HG03095 (cell line): ENCODE results near the gene VTA1.
"Not testable (repeated sequence)": the region's sequence is repeated elsewhere in the genome, so short reads cannot be mapped to it uniquely, and the experiment has no call there.

Experiments
- ATAC-seq: cut with Tn5 transposase; IDR thresholded peaks from one replicate; pipeline ENCODE4 v1.9.1; 2021; ENCODE audit warnings: moderate library complexity; ENCODE audit not compliant: unreplicated experiment

The VTA1 gene

DNA sequence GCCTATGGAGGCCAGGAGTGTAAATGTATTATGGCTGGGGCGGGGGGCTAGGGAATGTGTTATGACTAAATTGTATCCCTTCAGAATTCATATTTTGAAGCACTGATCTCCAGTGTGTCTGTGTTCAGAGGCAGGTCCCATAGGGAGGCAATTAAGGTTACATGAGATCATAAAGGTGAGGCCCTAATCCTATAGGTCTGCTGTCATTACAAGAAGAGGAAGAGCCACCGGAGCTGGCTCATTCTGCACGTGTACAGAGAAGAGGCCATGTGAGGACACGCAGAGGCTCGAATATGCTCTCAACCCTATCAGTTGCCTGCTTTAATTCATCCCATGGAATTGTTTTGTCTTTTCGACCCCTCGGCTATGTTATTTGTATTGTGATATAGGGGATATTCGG, 76.9 kb downstream of the VTA1 start:
- ATAC-seq: no peak

DNA sequence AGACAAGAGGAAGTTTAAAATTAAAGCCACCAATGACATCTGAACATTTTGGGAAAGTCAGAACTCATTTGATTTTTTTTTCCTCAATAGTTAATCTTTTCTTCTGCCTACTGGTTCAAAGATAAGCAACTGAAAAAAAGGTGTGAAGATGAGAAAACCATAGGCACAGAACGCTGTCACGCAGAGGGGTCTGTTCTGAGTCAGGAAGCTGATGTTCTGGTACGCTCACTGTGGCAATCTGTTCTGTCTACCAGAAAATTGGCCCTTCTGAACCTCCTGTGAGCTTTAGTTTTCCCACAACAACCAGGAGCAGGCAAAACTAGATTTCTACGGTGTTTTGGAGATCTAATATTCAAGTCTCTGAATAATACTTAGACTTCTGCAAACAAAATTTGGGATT, 78.1 kb downstream of the VTA1 start:
- no peak for ATAC-seq

DNA sequence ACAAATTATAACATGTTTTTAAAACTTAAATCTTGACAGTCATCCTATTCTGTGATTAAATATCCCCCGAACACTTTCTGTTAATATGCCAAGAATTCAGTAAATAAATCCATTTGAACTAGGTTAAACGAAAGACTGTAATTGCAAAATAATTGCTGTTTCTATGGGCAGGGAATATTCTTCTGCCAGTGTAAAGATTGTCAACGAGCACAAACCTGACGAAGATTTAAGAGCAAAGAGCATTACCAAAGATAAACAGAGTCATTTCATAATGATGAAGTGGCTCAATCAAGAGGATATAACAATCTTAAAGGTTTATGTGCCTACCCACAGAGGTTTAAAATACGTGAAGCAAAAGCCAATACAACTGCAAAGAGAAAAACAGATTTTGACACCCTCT, 78.5 kb downstream of the VTA1 start:
- ATAC-seq: no peak

DNA sequence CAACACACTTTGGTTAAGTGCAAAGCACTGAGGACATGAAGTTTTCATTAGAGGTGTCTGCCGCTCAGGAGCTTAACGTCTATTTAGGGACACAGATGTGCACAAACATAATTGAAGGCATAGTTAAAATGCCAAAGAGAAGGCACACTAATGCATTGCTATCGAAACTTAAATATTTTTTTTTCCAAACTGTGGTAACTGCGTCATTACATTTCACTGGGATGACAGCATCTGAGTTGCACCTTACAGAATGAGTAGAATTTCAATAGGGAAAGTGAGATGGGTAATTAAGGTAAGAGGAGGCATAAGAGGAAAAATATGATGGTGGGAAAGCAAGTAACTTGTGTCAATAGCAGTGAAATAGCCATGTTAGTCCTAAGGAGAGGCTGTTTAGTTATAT, 79.7 kb downstream of the VTA1 start:
- no peak for ATAC-seq

DNA sequence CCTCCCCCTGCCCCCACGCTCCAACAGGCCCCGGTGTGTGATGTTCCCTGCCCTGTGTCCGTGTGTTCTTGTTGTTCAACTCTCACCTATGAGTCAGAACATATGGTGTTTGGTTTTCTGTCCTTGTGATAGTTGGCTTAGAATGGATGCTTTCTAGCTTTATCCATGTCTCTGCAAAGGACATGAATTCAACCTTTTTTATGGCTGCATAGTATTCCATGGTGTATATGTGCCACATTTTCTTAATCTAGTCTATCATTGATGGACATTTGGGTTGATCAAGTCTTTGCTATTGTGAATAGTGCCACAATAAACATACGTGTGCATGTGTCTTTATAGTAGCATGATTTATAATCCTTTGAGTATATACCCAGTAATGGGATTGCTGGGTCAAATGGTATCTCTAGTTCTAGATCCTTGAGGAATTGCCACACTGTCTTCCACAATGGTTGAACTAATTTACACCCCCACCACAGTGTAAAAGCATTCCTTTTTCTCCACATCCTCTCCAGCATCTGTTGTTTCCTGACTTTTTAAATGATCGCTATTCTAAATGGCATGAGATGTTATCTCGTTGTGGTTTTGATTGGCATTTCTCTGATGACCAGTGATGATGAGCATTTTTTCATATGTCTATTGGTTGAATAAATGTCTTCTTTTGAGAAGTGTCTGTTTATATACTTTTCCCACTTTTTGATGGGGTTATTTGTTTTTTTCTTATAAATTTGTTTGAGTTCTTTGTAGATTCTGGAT, 82.6 kb downstream of the VTA1 start:
- not testable (repeated sequence) for ATAC-seq

DNA sequence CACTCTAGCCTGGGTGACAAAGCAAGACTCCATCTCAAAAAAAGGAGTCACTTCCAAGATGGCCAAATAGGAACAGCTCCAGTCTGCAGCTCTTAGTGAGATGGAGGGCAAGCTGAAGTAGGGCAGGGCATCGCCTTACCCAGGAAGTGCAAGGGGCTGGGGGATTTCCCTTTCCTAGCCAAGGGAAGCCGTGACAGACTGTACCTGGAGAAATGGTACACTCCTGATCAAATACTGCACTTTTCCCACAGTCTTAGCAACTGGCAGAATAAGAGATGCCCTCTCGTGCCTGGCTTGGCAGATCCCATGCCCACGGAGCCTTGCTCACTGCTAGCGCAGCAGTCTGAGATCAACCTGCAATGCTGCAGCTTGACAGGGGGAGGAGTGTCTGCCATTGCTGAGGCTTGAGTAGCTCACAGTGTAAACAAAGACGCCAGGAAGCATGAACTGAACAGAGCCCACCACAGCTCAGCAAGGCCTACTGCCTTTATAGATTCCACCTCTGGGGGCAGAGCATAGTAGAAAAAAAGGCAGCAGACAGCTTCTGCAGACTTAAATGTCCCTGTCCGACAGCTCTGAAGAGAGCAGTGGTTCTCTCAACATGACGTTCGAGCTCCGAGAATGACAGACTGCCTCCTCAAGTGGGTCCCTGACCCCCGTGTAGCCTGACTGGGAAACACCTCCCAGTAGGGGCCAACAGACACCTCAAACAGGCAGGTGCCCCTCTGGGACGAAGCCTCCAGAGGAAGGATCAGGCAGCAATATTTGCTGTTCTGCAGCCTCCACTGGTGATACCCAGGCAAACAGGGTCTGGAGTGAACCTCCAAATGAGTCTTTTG, 85.4 kb downstream of the VTA1 start:
- ATAC-seq: not testable (repeated sequence)

DNA sequence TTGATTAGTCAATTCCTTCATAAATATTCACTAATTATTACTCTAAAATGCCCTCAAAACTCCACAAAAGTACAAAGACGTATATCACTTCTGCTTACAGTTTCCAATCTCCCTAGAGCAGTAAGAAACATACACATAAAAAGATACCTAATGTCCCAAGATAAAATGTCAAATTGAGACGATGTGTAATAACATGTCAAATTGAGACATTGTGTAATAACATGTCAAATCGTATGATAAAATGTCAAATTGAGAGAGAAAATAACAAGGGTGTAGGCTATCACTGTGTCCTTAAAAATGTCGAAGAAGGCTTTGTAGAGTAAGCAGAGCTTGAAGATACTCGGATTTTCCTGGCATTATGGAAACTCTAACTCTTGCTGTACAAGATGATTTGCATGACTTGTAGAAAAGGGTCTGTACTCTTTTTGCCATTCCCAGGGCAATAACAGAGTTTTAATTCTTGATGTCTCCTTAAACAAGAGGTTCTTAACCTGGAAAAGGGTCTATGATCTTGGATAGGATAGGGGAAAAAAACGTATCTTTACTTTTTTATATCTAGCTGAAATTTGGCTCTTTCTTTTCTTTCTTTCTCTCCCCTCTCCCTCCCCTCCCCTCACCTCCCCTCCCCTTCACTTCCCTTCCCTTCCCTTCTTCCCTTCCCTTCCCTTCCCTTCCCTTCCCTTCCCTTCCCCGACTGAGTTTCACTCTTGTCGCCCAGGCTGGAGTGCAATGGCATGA, 87.1 kb downstream of the VTA1 start:
- no peak for ATAC-seq

DNA sequence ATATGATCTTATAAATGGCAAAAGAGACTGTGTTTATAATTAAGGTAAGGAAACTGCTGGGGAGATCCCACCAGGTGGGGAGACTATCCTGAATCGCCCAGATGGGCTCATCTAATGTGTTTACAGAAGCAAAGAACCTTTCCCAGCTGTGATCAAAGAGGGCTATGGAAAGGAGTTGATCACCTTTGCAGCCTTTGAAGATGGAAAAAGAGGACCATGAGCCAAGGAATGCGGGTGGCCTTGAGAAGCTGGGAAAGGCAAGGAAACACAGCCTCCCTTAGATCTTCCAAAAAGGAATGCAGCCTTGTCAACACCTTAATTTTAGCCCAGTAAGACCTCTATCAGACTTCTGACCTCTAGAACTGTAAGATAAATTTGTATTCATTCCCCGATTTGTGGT, 88.2 kb downstream of the VTA1 start:
- no peak for ATAC-seq

DNA sequence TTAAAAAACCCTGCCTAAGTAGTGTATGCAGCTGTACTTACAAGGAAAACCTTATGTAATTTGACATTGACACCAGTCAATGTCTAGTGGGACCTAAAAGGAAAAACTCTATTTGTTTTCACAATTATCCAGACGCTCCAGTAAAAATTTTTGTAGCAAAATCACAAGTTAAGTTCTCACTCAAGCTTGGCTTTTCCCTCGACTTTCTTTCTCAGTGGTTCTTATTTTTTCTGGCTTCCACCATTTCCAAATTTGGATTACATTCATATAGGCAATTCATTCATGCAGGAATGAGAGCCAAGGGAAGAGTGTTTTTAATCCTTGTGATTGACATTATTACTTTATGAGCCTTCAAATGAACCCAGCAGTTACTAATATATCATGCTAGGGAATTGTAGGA, 88.7 kb downstream of the VTA1 start:
- no peak for ATAC-seq

DNA sequence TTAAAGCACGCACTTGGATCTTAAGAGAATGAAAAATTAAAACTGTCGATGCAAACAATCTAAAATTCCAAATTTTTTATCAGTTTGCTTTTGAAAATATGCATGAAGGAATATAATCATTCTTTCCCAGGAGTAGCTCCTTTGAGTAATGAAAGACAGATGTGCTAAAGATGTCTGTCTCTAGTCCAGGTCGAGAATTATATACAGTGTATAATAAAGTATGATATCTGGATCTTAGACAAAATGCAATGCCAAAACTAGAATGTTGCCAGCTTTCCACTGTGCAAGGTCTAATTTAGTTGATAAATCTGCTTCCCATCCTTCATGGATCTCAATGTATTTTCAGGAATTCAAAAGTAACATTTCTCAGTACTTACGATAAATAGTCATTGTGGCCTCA, 89.6 kb downstream of the VTA1 start:
- no peak for ATAC-seq

DNA sequence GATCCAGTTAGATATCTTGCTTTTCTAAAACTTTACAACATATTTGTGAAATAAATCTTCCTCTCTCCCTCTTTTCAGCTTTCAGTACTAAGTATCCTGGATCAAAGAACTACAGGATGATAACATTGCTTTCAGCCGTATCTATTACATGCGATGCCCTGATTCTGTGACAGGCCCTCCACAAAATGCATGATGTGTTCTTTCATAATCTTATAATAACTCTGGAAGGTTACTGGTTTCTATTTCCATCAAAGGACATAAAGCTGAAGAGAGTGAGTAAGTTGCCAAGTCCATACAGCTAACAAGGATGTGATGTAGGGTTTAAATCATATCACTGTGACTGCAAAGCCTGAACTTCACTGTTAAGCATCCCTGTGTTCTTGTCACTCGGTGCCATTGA, 91.8 kb downstream of the VTA1 start:
- ATAC-seq: no peak

DNA sequence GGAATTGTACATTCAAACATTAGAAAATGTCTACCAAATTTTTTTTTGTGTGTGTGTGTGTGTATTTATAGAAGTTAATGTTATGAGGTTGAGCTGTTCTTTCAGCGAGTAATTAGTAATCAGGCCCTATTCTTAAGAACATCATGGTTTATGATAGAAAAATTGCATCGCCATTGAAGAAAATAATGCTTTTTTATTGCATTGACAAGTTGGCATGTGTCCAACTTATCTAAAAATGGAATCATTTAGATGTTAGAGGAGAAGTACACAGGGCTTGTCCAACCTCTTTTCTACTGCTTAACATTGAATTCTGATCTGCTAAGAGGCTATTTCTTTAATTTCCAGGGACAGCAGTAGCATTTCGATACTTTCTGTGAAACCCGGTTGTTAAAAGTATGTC, 93.1 kb downstream of the VTA1 start:
- ATAC-seq: no peak

DNA sequence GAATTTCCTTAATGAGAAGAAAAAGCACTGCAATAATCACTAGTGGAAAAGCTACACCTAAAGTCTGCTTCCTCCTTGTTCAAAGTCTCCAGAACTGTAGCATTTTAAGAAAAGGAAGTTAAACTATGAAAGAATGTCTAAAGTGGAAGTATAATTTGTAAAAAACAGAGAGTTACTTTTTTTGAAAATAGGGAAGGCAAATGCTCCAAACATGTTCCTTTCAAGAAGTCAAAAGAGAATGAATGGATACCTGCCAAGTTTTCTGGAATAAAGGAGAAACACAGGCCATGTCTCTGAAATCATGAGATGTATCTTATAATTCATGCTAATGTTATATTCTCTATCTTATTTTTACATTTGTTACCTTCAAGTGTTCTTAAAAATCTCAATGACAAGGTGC, 94.0 kb downstream of the VTA1 start:
- no peak for ATAC-seq

DNA sequence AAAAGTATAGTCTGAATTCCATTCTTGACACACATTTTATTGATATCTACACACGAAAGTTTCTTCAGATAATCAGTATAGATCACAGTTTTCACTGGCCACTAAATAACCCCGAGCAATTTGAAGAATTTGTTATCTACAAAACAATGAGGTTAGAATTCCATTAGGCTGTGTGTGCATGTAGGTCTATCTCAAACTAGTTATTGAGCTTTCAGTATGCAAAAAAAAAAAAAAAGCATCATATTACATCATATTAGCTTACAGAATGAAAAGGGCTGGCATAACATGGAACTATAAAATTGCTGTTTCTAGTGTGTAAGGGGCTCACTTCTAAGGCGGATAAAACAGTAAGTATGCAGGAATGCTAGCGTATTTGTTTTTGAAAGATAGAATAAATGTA, 95.2 kb downstream of the VTA1 start:
- ATAC-seq: no peak

DNA sequence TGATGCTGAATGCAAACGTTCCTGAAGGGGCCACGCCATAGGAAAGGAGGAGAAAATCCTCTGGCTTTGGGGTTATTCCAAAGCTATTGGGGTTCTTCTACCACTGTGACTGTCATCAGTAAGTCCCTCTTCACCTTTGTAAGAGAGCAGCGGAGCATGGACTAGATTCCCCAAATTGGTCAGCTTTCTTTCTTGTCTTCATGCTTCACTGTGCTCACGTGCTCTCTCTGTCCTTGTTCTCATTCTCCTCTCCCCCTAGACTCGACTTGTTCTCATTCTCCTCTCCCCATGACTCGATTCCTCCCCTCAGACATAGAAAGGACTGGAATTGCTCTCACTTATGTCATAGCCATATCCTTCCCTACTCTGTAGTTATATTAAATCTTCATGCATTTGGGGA, 99.9 kb downstream of the VTA1 start:
- ATAC-seq: no peak

DNA sequence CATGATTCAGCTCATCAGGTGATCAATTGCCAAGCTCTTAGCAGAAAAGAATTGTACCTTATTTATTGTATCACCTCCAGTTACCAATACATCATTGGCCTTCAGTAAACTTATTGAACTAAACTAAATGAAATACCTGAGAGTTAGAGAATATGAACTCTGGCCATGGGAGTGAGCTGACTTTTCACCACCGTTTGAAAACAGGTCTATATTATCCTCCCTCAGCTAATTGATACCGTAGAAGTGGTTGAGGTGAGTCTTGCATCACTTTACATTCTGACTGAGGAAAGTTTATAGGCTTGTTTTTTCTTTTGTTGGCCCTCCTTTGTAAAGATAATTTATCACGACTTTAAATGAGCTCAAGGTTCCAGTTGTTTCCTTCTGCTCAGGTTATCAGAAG, 102.2 kb downstream of the VTA1 start:
- no peak for ATAC-seq

DNA sequence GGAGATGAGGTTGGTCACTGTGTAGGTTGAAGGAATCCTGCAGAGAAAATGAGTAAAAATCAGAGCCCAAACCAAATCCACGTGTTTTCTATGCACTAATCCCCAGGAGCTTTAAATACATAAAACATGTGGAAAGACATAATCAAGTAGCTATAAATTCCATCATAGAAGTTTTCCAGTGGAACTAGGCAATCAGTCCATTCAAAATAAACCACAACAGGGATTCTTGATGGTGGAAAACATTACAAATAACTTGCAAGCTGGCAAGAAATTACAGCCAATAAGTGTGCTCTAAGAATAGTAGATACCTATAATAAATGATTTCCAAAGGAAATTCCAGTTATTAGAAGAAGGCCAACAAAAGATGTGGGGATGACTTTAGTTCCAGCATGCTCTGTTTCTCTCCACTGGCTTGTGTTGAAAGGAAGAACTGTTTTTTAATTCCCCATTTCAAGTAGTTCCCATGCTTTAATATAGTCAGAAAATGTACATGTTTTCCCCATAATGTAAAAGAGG, 104.9 kb downstream of the VTA1 start:
- no peak for ATAC-seq

DNA sequence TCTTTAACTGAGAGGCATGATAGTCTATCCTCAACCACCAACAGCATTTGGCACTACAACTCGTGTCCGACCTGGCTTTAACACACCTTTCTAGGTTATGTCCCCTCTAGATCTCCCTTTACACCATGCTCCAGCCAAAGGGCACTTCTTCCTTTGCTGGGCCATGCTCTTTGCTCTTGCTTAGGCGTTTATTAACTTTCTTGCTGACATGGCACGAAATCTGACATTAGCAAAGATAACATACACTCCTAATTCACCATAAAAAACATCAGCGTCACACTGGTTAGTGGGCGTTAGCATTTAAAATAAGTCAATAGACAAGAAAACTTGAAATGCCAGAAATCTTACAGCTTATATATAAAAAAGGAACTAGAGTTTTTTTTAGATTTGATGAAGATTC, 107.5 kb downstream of the VTA1 start:
- ATAC-seq: no peak

DNA sequence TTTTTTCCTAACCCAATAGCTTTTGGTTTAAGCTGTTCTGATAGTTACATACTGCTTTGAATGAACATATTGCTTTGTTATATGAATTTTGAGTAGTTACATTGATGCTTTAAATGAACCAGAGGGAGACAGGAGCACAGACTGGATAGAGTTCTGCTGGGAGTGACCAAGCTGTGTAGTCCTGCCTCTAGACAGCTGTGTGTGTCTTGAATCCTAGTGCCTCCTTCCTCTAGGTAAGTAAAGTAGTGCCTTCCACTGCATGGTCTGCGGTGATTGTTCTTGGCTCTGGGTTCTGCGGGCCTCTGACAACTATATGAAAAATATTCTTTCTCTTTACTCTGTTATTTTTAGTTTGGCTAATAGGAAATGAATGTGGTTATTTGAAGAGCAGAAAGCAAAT, 108.7 kb downstream of the VTA1 start:
- no peak for ATAC-seq

DNA sequence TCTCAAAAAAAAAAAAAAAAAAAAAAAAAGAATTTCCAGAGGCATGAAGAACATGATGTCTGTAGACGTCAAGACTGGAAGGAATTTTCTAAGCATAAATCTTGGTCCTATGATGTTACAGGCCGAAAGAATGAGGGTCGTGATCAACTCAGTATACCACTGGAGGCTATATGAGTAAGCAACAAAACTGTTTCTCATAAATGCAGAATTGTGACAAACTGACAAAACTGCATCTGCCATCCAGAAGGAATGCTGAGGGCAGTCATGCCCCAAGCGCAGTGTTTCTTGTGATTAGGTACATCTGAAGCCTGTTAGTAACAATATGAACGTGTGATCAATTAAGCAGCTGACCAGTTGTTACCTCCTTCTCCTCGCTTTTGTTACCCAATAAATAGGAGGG, 111.2 kb downstream of the VTA1 start:
- ATAC-seq: no peak

DNA sequence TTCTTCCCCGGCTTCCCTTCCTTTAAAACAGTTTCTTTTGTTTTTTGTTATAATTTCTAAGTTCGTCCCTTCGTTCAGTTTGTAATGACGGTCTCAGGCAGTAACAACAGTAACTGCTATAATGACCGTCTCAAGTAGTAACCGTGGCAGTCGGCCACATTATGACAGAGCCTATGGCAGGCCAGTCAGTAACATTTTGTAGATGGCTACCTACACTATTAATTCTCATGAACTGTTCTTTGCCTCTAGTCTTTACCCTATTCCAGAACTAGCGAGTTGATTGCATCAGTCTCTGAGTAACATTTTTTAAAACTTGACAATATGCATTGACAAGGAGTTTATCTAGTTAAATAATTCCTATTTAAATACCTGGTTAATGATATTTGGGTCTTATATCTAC, 111.7 kb downstream of the VTA1 start:
- no peak for ATAC-seq

DNA sequence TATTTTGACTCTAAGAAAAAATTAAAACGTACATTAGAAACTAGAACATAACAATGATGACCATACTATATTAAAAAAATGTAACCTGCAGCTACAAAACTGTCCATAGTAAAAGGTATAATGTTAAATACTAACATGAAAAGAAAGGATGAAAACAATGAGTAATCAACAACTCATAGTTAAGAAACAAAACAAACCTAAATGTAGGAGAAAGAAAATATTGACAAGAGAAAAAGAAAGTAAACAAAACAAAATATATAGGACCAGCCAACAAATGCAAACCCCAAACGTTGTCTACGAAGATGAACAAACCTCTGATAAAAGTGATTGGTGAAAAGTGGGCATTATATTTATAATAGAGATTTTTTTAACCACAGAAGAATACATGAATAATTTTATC, 113.7 kb downstream of the VTA1 start:
- no peak for ATAC-seq
